HepG2 (cell line): ENCODE results near the gene FFAR1. TPM values are rescaled to one million over a fixed set of nuclear protein-coding genes. Genes with fewer than 3 reads are reported as not detected.

Experiments
- ATAC-seq: fragments of 200-7000 bp; cut with Tn5 transposase; 3 replicates; pipeline ENCODE4 v1.9.1; 2020; ENCODE audit warnings: mild to moderate bottlenecking, moderate library complexity
- BruUV-seq: library from RNA; stranded (reverse); fragments of 400-500 nt; replicated peaks from 2 replicates; lab custom pipeline; 2021; lab: Mats Ljungman, UMichigan
- CTCF ChIA-PET: fragments of 300-600 bp; formaldehyde crosslinking; extraction: SDS; loops from one replicate; lab custom pipeline; 2021; ENCODE audit warnings: low total read pairs, inconsistent platforms, low intra/inter-chr PET ratio; lab: Yijun Ruan, JAX
- POLR2A ChIA-PET: fragments of 350-600 bp; sonication (Branson Sonifier 250); formaldehyde crosslinking; loops from one replicate; lab custom pipeline; 2020; ENCODE audit warnings: antibody characterized with exemption, inconsistent platforms; lab: Yijun Ruan, JAX
- DNase-seq: peaks from one replicate; pipeline ENCODE4 v3.0.0-alpha.2; 2015; ENCODE audit warnings: low spot score
- FAIRE-seq: peaks from 3 replicates; lab custom pipeline; 2011; peaks lifted over from hg19 to GRCh38; lab: Jason Lieb, UNC
- H2AFZ ChIP-seq: one replicate; pipeline ENCODE4 v1.6.1; 2011; ENCODE audit warnings: low read length, inconsistent platforms
- H3K27ac ChIP-seq: fragments of 300-600 bp; 3 replicates; pipeline ENCODE4 v1.8.0; 2011; ENCODE audit warnings: mixed run types, mild to moderate bottlenecking, mixed read lengths, low read length, inconsistent platforms; ENCODE audit not compliant: insufficient read depth; ENCODE audit errors: extremely low read length
- H3K27me3 ChIP-seq, 2 experiments: fragments of 200-600 bp in 1 of 2; 2 replicates in 1 of 2; 3 replicates in 1 of 2; pipeline versions ENCODE4 v1.6.0 to v1.8.0; 2011; ENCODE audit warnings: low read length in 2 of 2, mild to moderate bottlenecking in 2 of 2, moderate library complexity in 2 of 2, inconsistent platforms in 1 of 2; ENCODE audit not compliant: insufficient read depth in 2 of 2, control insufficient read depth in 1 of 2
- H3K36me3 ChIP-seq, 2 experiments: fragments of 200-600 bp in 1 of 2; replicated peaks in 1 of 2; 2 replicates in 1 of 2; 3 replicates in 1 of 2; pipeline versions ENCODE4 v1.5.1 to v1.8.0; 2011; ENCODE audit warnings: low read length in 2 of 2, inconsistent platforms in 1 of 2; ENCODE audit not compliant: insufficient read depth in 2 of 2, control insufficient read depth in 1 of 2
- H3K4me1 ChIP-seq: 2 replicates; pipeline ENCODE4 v1.5.1; 2012; ENCODE audit warnings: low read length, inconsistent platforms; ENCODE audit not compliant: insufficient read depth
- H3K4me2 ChIP-seq: 2 replicates; pipeline ENCODE4 v1.6.0; 2011; ENCODE audit warnings: low read depth, low read length, inconsistent platforms
- H3K4me3 ChIP-seq, 3 experiments: fragments of 200-600 bp in 1 of 3; sonication (generic), shearing (Covaris generic) in 1 of 3; replicated peaks in 1 of 3; 2 replicates each; pipeline ENCODE4 v1.5.1; 2011 to 2016; ENCODE audit warnings: low read length in 3 of 3, inconsistent platforms in 2 of 3, low read depth in 2 of 3, mild to moderate bottlenecking in 2 of 3, control low read depth in 1 of 3, mixed read lengths in 1 of 3; ENCODE audit not compliant: insufficient read depth in 1 of 3
- H3K79me2 ChIP-seq: one replicate; pipeline ENCODE4 v1.6.1; 2011; ENCODE audit warnings: low read length, inconsistent platforms; ENCODE audit not compliant: insufficient read depth
- H3K9ac ChIP-seq: 2 replicates; pipeline ENCODE4 v1.6.0; 2011; ENCODE audit warnings: mild to moderate bottlenecking, low read depth, low read length, inconsistent platforms; ENCODE audit not compliant: insufficient read depth
- H3K9me3 ChIP-seq: 2 replicates; pipeline ENCODE4 v1.5.1; 2012; ENCODE audit warnings: mild to moderate bottlenecking, low read length
- H4K20me1 ChIP-seq: 2 replicates; pipeline ENCODE4 v1.6.0; 2011; ENCODE audit warnings: inconsistent platforms, mild to moderate bottlenecking, low read length, moderate library complexity; ENCODE audit not compliant: insufficient read depth
- BRD4 ChIP-seq: sonication (generic); formaldehyde crosslinking; IDR thresholded peaks from 2 replicates; pipeline ENCODE4 v1.4.0; 2020; ENCODE audit warnings: missing genetic modification reagents
- ETS1 ChIP-seq: sonication (generic); formaldehyde crosslinking; IDR thresholded peaks from 2 replicates; pipeline ENCODE4 v1.4.0; 2020; ENCODE audit warnings: missing genetic modification reagents
- MXD3 ChIP-seq: IDR thresholded peaks from 2 replicates; pipeline ENCODE4 v1.6.1; 2016; ENCODE audit warnings: mild to moderate bottlenecking, missing biosample characterization, missing genetic modification reagents
- RARA ChIP-seq: IDR thresholded peaks from 2 replicates; pipeline ENCODE4 v1.6.1; 2016; ENCODE audit warnings: missing genetic modification reagents, missing compliant biosample characterization
- SP5 ChIP-seq: IDR thresholded peaks from 2 replicates; pipeline ENCODE4 v1.6.1; 2016; ENCODE audit warnings: low read depth, borderline replicate concordance
- YEATS2 ChIP-seq: sonication (generic); formaldehyde crosslinking; IDR thresholded peaks from 2 replicates; pipeline ENCODE4 v1.4.0; 2020; ENCODE audit warnings: missing genetic modification reagents, borderline replicate concordance
- ZNF879 ChIP-seq: sonication (generic); formaldehyde crosslinking; IDR thresholded peaks from 2 replicates; pipeline ENCODE4 v1.8.1; 2023; ENCODE audit warnings: missing genetic modification reagents
- WGBS: methylation state at CpG from one replicate; pipeline ENCODE4 v1.1.6; 2017; ENCODE audit warnings: low lambda C conversion rate; 5-methylcytosine and 5-hydroxymethylcytosine counted together
- in situ Hi-C: cut with HindIII; loops from 2 replicates; pipeline ENCODE4 v1.10.0; 2017; ENCODE audit warnings: low pct_unique_long_range_greater_than_20kb; ENCODE audit not compliant: extremely low pct_ligation_motif_present
- intact Hi-C: fragments of 100-400 bp; cut with micrococcal nuclease; formaldehyde crosslinking; loops from one replicate; pipeline ENCODE4 v1.10.0; 2022; ENCODE audit not compliant: unreplicated experiment
- polyA plus RNA-seq, 8 experiments: library from polyadenylated mRNA; depleted of rRNA in 3 of 8; stranded (reverse) in 7 of 8; unstranded in 1 of 8; fragments of >200 nt; fragmentation: Illumina TruSeq in 4 of 8; extraction: Trizol in 4 of 8; gene quantifications; 2 replicates each; pipeline versions ENCODE4 v1.2.1 to v1.2.3, GENCODE V29; 2011 to 2016; ENCODE audit warnings: low read depth in 4 of 8, missing spikeins in 1 of 8, mixed read lengths in 1 of 8; ENCODE audit not compliant: insufficient read depth in 1 of 8
- total RNA-seq, 5 experiments: library from RNA; depleted of rRNA; stranded (reverse); fragments of >200 nt; fragmentation: Illumina TruSeq; extraction: Trizol; gene quantifications; 2 replicates each; pipeline ENCODE4 v1.2.3, GENCODE V29; 2016; ENCODE audit warnings: low read depth in 1 of 5
- TF ChIP-seq, protein P1 (sequence below): IDR thresholded peaks from 2 replicates; pipeline ENCODE4 v1.4.0; 2020; ENCODE audit warnings: mild to moderate bottlenecking, missing genetic modification reagents
- TF ChIP-seq, protein P2 (sequence below): sonication (generic); formaldehyde crosslinking; IDR thresholded peaks from 2 replicates; pipeline ENCODE4 v1.4.0; 2020; ENCODE audit warnings: missing genetic modification reagents

The FFAR1 gene
- total and polyA plus RNA-seq, 2 of the 13 experiments (the other 11 are each of a cell fraction or from before 2014, with no cell fraction given) = not detected

DNA sequence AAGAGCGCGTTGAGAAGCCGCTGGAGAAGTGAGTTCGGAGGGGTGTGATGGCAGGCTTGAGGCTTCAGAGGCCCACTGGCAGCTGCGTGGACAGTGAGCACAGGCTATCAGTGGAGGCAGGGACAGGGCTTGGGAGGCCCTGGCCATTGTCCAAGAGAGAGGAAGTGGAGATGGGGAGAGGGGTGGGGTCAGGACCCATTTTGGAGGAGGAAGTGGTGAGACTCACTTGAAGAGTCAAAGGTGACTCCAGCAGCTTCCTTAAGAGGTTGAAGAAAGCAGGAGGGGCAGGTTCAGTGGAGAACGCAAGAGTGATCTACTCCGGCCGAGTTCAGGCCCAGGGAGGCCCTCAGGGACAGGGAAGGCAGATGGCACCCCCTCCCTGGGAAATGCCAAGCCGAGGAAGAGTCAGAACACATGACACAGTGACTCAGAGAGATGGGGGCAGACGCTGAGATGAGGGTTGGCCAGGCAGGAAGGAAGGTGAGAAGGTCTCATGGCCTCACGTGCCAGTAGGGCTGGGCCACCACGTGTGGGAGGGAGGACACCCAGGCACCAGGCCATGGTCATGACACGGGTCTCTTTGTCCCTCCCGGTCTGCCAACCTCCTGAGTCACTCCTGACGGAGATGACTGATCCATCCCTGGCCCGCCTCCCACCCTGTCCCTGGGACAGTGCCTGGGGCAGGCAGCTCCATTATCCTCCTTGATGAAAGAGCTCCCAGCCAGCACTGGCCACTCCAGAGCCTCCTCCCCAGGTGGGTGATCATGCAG is 28.8 kb upstream of the FFAR1 start (continued):
- TF ChIP-seq, protein P1, sequence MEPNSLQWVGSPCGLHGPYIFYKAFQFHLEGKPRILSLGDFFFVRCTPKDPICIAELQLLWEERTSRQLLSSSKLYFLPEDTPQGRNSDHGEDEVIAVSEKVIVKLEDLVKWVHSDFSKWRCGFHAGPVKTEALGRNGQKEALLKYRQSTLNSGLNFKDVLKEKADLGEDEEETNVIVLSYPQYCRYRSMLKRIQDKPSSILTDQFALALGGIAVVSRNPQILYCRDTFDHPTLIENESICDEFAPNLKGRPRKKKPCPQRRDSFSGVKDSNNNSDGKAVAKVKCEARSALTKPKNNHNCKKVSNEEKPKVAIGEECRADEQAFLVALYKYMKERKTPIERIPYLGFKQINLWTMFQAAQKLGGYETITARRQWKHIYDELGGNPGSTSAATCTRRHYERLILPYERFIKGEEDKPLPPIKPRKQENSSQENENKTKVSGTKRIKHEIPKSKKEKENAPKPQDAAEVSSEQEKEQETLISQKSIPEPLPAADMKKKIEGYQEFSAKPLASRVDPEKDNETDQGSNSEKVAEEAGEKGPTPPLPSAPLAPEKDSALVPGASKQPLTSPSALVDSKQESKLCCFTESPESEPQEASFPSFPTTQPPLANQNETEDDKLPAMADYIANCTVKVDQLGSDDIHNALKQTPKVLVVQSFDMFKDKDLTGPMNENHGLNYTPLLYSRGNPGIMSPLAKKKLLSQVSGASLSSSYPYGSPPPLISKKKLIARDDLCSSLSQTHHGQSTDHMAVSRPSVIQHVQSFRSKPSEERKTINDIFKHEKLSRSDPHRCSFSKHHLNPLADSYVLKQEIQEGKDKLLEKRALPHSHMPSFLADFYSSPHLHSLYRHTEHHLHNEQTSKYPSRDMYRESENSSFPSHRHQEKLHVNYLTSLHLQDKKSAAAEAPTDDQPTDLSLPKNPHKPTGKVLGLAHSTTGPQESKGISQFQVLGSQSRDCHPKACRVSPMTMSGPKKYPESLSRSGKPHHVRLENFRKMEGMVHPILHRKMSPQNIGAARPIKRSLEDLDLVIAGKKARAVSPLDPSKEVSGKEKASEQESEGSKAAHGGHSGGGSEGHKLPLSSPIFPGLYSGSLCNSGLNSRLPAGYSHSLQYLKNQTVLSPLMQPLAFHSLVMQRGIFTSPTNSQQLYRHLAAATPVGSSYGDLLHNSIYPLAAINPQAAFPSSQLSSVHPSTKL (CRISPR knock-in tag) = peak; percentile 59
- TF ChIP-seq MXD3 (CRISPR knock-in tag) = peak; percentile 37; the same call in 1 of the 2 replicates
- peak; percentile 75; the same call in 1 of the 2 replicates for TF ChIP-seq SP5 (CRISPR knock-in tag)
- TF ChIP-seq, protein P2, sequence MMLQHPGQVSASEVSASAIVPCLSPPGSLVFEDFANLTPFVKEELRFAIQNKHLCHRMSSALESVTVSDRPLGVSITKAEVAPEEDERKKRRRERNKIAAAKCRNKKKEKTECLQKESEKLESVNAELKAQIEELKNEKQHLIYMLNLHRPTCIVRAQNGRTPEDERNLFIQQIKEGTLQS (CRISPR knock-in tag) = 0 out of 2 replicates have a peak, but pooled peaks have one; percentile 47
- TF ChIP-seq RARA (CRISPR knock-in tag) = peak; percentile 79

DNA sequence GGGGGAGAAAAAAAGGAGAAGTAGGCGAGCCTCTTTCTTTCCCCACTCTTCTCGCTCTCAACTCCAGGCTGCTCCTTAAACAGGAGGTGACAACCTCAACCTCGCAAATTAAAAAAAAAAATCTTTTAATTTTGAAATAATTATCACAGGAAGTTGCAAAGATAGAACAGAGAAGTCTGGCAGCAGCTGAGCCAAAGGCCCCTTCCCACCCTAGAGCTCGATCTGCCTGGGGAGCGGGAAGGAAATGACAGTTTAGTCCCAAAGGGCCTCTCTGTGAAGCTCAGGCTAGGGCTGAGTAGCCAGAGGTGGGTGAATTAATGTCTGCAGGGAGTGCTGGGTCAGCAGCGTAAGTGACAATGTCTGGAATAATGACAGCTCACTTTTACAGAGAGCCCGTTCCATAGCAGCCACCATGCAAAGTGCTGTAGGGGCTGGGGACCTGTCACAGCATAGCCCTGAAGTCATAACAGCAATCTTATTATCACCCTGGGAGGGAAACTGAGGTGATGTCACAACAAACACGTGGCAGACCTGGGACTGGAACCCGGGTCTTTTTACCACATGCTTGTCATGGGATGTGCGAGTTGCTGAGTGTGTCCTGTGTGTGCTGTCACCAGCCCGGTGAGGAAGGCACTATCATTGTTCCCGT is 27.5 kb upstream of the FFAR1 start:
- DNase-seq = no peak
- Histone ChIP-seq H3K36me3 (no peaks in the 10 kb centered on the region), H3K27me3 (no peaks in the 10 kb centered on the region), H3K27ac (no peak overlapping the region), H3K79me2 (no peaks in the 10 kb centered on the region), H3K4me1 (peaks cover 50% of the 10 kb centered on the region), H2AFZ (no peak overlapping the region), H3K4me3 (no peak overlapping the region), H3K9ac (no peak overlapping the region), H4K20me1 (no peaks in the 10 kb centered on the region), H3K4me2 (no peak overlapping the region), H3K9me3 (no peaks in the 10 kb centered on the region)
- no TSS peak for BruUV-seq
- no peak for FAIRE-seq
- ChIA-PET CTCF (no interaction called here), POLR2A (interaction anchor here (0.8 to 1.2 kb wide), 2 partner anchors 14 to 51 kb away, joined by 3 to 6 read pairs; partner anchors contain the start of gene USF2)
- no peak for ATAC-seq
- intact Hi-C loops (no loop called here), in situ Hi-C loops (no loop called here)
- 96% methylated on average over 8 of the region's 12 CpGs for WGBS
- TF ChIP-seq YEATS2 (CRISPR knock-in tag) = no peak
- TF ChIP-seq ZNF879 (CRISPR knock-in tag) = no peak
- TF ChIP-seq ETS1 = no peak
- TF ChIP-seq BRD4 = no peak
